Measurements from ENCODE around the gene CETP.

GRCh38 chr16:56998352-56998751 lies 36.6 kb downstream of the CETP start:
- TF ChIP-seq CTCF (IDR thresholded peaks at IDR 0.05) (no peak), POLR2A (IDR thresholded peaks at IDR 0.05) (no peak)

All from esophagus squamous epithelium (tissue), 4 donors.